ENCODE data around the gene RHBDL2. TPM values are rescaled to one million over a fixed set of nuclear protein-coding genes. Genes with fewer than 3 reads are reported as not detected.
"Not testable (repeated sequence)": the region's sequence is repeated elsewhere in the genome, so short reads cannot be mapped to it uniquely, and the experiment has no call there.

Gene RHBDL2
- total and polyA plus RNA-seq, 2 donors (not counting 3 experiments of a cell fraction or from before 2014, with no cell fraction given): 0.06 to 1.4 TPM

DNA sequence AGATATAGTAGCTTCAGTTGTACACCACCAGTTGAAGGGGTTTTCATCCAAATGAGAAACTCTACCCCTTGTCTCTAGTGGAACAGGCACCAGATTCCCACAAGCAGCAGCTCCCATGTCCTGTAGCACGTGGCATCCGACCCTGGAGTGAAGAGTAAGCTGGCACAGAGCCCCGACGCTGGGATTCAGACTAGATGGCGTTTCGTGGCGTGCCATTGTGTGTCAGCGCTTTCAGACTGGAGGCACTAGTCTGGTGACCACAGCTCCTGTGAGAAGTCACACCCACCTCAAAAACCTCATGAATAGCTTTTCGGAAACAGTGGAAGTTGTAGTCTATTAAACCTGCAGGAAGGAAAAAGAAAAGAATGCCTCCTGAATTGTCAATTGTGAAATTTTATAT, 102.3 kb downstream of the RHBDL2 start:
- H3K4me3 ChIP-seq (replicated peaks in 1 of 3; ENCODE audit: insufficient read depth in 1 of 3, low read depth in 1 of 3, low read length in 3 of 3): no peak overlapping the region
- H3K4me2 ChIP-seq (ENCODE audit: insufficient read depth, low read length): no peak overlapping the region
- intact Hi-C loops (cut with micrococcal nuclease) (loop anchor here (10.0 kb wide), 1 partner anchor 725 kb away; no protein-coding TSS in a partner anchor), dilution Hi-C loops (cut with MboI; ENCODE audit: extremely low pct_ligation_motif_present, low sequenced_read_pairs) (no loop called here)
- FAIRE-seq: no peak
- no peaks in the 10 kb centered on the region for H3K9me3 ChIP-seq (replicated peaks; ENCODE audit: control insufficient read depth, insufficient read depth, low read length)
- CTCF ChIA-PET: interaction anchor here (0.7 to 1.0 kb wide), 2 partner anchors 253 to 1232 kb away, joined by 3 to 5 read pairs; no protein-coding TSS in a partner anchor
- peak; percentile 40 for DNase-seq (ENCODE audit: low read depth, low spot score)
- H3K4me1 ChIP-seq (ENCODE audit: control insufficient read depth, extremely low read depth, insufficient read depth, low read length): peaks cover 17% of the 10 kb centered on the region
- peaks cover 12 to 15% of the 10 kb centered on the region in 2 experiments for H3K36me3 ChIP-seq (ENCODE audit: control insufficient read depth in 2 of 2, extremely low read depth in 1 of 2, insufficient read depth in 2 of 2, low read length in 2 of 2)
- TF ChIP-seq POLR2AphosphoS5 (IDR thresholded peaks at IDR 0.05; ENCODE audit: insufficient read depth, low read depth, low read length): no peak
- TF ChIP-seq GATA2 (IDR thresholded peaks at IDR 0.05; ENCODE audit: insufficient read depth, insufficient read length, low read depth, low read length): no peak
- no peak for TF ChIP-seq FOS (IDR thresholded peaks at IDR 0.05; ENCODE audit: borderline replicate concordance, insufficient read depth, low read length)
- TF ChIP-seq JUN (IDR thresholded peaks at IDR 0.05; ENCODE audit: borderline replicate concordance, insufficient read depth, insufficient read length, low read depth): no peak
- TF ChIP-seq EZH2 (IDR thresholded peaks at IDR 0.05; ENCODE audit: borderline replicate concordance, low read depth, low read length, severe bottlenecking): no peak
- TF ChIP-seq, protein P1, sequence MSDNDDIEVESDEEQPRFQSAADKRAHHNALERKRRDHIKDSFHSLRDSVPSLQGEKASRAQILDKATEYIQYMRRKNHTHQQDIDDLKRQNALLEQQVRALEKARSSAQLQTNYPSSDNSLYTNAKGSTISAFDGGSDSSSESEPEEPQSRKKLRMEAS (IDR thresholded peaks at IDR 0.05; ENCODE audit: insufficient read depth, insufficient read length): no peak
- TF ChIP-seq, protein P2, sequence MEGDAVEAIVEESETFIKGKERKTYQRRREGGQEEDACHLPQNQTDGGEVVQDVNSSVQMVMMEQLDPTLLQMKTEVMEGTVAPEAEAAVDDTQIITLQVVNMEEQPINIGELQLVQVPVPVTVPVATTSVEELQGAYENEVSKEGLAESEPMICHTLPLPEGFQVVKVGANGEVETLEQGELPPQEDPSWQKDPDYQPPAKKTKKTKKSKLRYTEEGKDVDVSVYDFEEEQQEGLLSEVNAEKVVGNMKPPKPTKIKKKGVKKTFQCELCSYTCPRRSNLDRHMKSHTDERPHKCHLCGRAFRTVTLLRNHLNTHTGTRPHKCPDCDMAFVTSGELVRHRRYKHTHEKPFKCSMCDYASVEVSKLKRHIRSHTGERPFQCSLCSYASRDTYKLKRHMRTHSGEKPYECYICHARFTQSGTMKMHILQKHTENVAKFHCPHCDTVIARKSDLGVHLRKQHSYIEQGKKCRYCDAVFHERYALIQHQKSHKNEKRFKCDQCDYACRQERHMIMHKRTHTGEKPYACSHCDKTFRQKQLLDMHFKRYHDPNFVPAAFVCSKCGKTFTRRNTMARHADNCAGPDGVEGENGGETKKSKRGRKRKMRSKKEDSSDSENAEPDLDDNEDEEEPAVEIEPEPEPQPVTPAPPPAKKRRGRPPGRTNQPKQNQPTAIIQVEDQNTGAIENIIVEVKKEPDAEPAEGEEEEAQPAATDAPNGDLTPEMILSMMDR (IDR thresholded peaks at IDR 0.05; ENCODE audit: extremely low read depth in 1 of 2, insufficient read depth in 1 of 2, low read depth in 1 of 2, low read length in 2 of 2): no peak
- no peak for TF ChIP-seq POLR2A (IDR thresholded peaks at IDR 0.05; ENCODE audit: low read depth, low read length)
- TF ChIP-seq MYC (IDR thresholded peaks at IDR 0.05; ENCODE audit: low read depth, low read length): no peak
- no peaks in the 10 kb centered on the region for H3K79me2 ChIP-seq (ENCODE audit: control insufficient read depth, insufficient read depth, low read length)
- H3K9ac ChIP-seq (replicated peaks; ENCODE audit: extremely low read depth, insufficient read depth, low read length): no peak overlapping the region
- POLR2A ChIA-PET: no interaction called here
- no peak overlapping the region for H2AFZ ChIP-seq (ENCODE audit: low read depth, low read length)
- no peak overlapping the region for H3K27ac ChIP-seq (ENCODE audit: insufficient read depth, low read depth, low read length)
- peaks cover 0 to 3% of the 10 kb centered on the region in 2 experiments for H3K27me3 ChIP-seq (ENCODE audit: control insufficient read depth in 2 of 2, insufficient read depth in 2 of 2, low read length in 2 of 2)
- peaks cover 3% of the 10 kb centered on the region for H4K20me1 ChIP-seq (replicated peaks; ENCODE audit: control insufficient read depth, extremely low read depth, insufficient read depth, low read length)
- BruUV-seq (replicated peaks): no TSS peak
- H3K9me1 ChIP-seq (replicated peaks; ENCODE audit: control insufficient read depth, extremely low read depth, insufficient read depth, low read length): no peaks in the 10 kb centered on the region

GRCh38 chr1:38836316-38836715, 105.3 kb downstream of the RHBDL2 start:
- not testable (repeated sequence) for H3K9me3 ChIP-seq (replicated peaks; ENCODE audit: control insufficient read depth, insufficient read depth, low read length)

More at GRCh38 chr1:38836316-38836715, 105.3 kb downstream of the RHBDL2 start:
- BruUV-seq (replicated peaks); H3K36me3 ChIP-seq (ENCODE audit: control insufficient read depth in 2 of 2, extremely low read depth in 1 of 2, insufficient read depth in 2 of 2, low read length in 2 of 2); DNase-seq (ENCODE audit: low read depth, low spot score); POLR2A ChIA-PET; H3K4me2 ChIP-seq (ENCODE audit: insufficient read depth, low read length); H3K27ac ChIP-seq (ENCODE audit: insufficient read depth, low read depth, low read length); H4K20me1 ChIP-seq (replicated peaks; ENCODE audit: control insufficient read depth, extremely low read depth, insufficient read depth, low read length); H3K4me3 ChIP-seq (replicated peaks in 1 of 3; ENCODE audit: insufficient read depth in 1 of 3, low read depth in 1 of 3, low read length in 3 of 3); H2AFZ ChIP-seq (ENCODE audit: low read depth, low read length); H3K79me2 ChIP-seq (ENCODE audit: control insufficient read depth, insufficient read depth, low read length); H3K9me1 ChIP-seq (replicated peaks; ENCODE audit: control insufficient read depth, extremely low read depth, insufficient read depth, low read length); H3K9ac ChIP-seq (replicated peaks; ENCODE audit: extremely low read depth, insufficient read depth, low read length); FAIRE-seq; dilution Hi-C loops (cut with MboI; ENCODE audit: extremely low pct_ligation_motif_present, low sequenced_read_pairs): not testable (repeated sequence)
- intact Hi-C loops (cut with micrococcal nuclease): loop anchor here (10.0 kb wide), 1 partner anchor 722 kb away; no protein-coding TSS in a partner anchor
- peaks cover 17% of the 10 kb centered on the region for H3K4me1 ChIP-seq (ENCODE audit: control insufficient read depth, extremely low read depth, insufficient read depth, low read length)
- CTCF ChIA-PET: interaction anchor here (1.0 to 2.8 kb wide), 2 partner anchors 12 to 228 kb away, joined by 4 to 26 read pairs; no protein-coding TSS in a partner anchor
- peaks cover 15 to 18% of the 10 kb centered on the region in 2 experiments for H3K27me3 ChIP-seq (ENCODE audit: control insufficient read depth in 2 of 2, insufficient read depth in 2 of 2, low read length in 2 of 2)
